Measurements from ENCODE around the gene ABCA2.
A peak's percentile ranks its signal among the peaks of the same experiment; 100 is the strongest.
"Not testable (repeated sequence)": the region's sequence is repeated elsewhere in the genome, so short reads cannot be mapped to it uniquely, and the experiment has no call there.

ABCA2 gene

GRCh38 chr9:137064027-137064879 lies 36.2 kb upstream of the ABCA2 start:
- DNase-seq (ENCODE audit: low read depth in 3 of 3) = peak in 1 of 3 experiments; percentile 63

GRCh38 chr9:137063311-137064026 lies 35.4 kb upstream of the ABCA2 start:
- no peak for DNase-seq (ENCODE audit: low read depth in 3 of 3)

GRCh38 chr9:137062798-137063197 lies 34.8 kb upstream of the ABCA2 start:
- DNase-seq (ENCODE audit: low read depth in 3 of 3) = not testable (repeated sequence)

GRCh38 chr9:137062384-137062783 lies 34.3 kb upstream of the ABCA2 start:
- DNase-seq (ENCODE audit: low read depth in 3 of 3) = no peak

- DNase-seq (ENCODE audit: low read depth in 3 of 3) = no peak
These were observed 30.6 kb upstream of the ABCA2 start for GRCh38 chr9:137058521-137059234.

- DNase-seq (ENCODE audit: low read depth in 3 of 3) = no peak
These were observed 29.5 kb upstream of the ABCA2 start for GRCh38 chr9:137057545-137057944.

- no peak for DNase-seq (ENCODE audit: low read depth in 3 of 3)
These were observed 28.8 kb upstream of the ABCA2 start for GRCh38 chr9:137056739-137057415.

GRCh38 chr9:137055385-137056364 lies 27.6 kb upstream of the ABCA2 start:
- DNase-seq (ENCODE audit: low read depth in 3 of 3) = no peak

GRCh38 chr9:137054932-137055384 lies 26.9 kb upstream of the ABCA2 start:
- DNase-seq (ENCODE audit: low read depth in 3 of 3) = no peak

GRCh38 chr9:137053944-137054931 lies 26.2 kb upstream of the ABCA2 start, which contains the start of gene ENTPD2:
ENTPD2 (minus strand) TSS chr9:137054061; CDS start chr9:137053997, 64 bp downstream.
- peak in 1 of 3 experiments; percentile 54 for DNase-seq (ENCODE audit: low read depth in 3 of 3)

- DNase-seq (ENCODE audit: low read depth in 3 of 3) = no peak
These were observed 25.2 kb upstream of the ABCA2 start for GRCh38 chr9:137052998-137053943.

GRCh38 chr9:137052293-137052692 lies 24.3 kb upstream of the ABCA2 start:
- no peak for DNase-seq (ENCODE audit: low read depth in 3 of 3)

GRCh38 chr9:137051145-137051724 lies 23.2 kb upstream of the ABCA2 start:
- DNase-seq (ENCODE audit: low read depth in 3 of 3) = no peak

- no peak for DNase-seq (ENCODE audit: low read depth in 3 of 3)
These were observed 22.5 kb upstream of the ABCA2 start for GRCh38 chr9:137050570-137050969.

GRCh38 chr9:137049544-137050449 lies 21.8 kb upstream of the ABCA2 start:
- peak in 2 of 3 experiments; percentile 32 to 69 for DNase-seq (ENCODE audit: low read depth in 3 of 3)

Measured in stimulated activated CD4-positive, alpha-beta T cell treated with anti-CD3 and anti-CD28 coated beads, TNF-alpha, amount 100 ng/mL, for 24 hours (primary cell).